IPS-NIHi11 (cell line): ENCODE data around the gene GLDN.

Experiments
- DNase-seq: peaks from one replicate; pipeline ENCODE4 v3.0.0; 2012; ENCODE audit warnings: mixed read lengths, low spot score

The GLDN gene

DNA sequence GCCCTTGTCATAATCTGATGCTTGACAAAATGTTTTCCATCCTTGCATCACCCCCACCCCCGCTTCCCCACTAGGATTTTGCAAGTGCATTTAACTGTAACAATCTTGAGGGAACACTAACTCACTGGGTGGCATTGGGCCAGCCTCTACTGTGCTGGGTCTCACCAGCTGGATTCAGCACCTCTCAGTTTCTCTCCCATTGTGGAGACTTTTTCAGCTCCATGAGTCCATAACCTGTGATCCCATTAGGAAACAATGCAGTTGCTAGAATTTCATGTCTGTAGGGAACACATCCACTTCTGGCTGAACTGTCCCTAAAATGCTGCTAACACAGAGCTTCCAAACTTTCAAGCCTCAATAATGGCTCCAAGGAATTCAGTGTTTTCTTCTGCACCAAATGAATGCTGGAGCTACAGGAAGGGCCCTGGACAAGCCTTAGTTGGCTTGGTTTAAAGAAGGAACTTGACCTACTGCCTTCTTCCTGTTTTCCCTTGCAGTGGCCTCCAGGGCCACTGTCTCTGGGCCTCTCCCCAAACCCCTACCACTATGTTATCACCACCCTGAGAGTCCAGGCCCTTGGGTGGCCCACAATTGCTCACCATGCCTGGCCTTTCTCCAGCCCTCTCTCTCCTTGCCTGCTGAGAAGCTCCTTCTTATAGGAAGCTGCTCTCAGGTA is 18.7 kb upstream of the GLDN start:
- no peak for DNase-seq

DNA sequence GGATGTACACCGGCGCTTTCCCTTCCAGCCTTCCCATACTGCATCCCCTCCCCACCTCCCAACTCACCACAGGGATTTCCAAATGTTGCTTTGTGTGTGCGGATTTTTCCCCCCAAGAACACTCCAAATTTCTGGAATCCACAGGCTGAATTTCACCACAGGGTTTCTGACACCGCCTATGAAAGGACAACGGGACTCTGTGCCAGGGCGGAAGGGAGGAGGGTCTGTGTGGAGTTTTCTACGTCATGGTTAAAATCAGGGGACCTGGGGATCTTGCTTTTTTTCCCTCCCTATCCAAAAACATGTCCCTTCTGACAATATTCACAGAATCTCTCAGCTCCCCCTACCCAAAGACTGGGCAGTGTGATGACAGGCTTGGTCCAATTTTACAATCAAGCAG is 17.7 kb upstream of the GLDN start:
- DNase-seq: no peak

DNA sequence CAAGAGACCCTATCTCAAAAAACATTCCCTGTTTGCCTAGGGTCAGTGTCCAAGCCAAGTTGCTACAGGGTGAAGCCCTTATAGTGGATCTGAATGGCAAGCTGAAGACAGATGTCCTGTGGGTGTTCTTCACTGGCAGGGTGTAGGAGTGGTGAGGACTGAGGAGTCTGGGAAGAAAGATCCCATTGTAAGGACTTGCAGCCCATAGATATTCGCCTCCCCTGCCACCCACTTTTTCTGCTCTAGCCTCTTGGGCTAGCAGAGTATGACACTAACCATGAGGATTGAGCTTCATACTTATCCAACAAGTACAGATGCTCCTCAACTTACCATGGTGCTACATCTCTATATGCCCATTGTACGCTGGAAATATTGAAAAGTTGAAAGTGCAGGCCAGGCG is 16.3 kb upstream of the GLDN start:
- no peak for DNase-seq

DNA sequence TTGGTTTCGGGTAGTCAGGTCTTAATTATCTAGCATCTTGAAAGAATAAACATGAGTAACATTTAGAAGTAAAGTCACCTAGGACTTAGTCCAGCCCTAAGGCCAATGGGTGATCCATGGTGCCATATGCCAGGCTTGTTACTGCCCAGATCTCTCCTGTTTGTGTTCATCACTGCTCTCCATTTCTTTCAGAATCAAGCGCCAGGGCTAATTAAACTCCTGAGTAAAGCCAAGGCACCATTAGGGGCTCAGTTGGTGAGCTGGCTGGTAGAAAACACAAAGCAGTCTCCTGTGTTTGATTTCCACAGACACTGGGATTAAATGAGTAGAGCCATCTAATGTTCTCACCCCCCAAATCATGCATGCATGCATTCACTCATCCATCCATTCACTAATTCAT is 14.4 kb upstream of the GLDN start:
- DNase-seq: no peak

DNA sequence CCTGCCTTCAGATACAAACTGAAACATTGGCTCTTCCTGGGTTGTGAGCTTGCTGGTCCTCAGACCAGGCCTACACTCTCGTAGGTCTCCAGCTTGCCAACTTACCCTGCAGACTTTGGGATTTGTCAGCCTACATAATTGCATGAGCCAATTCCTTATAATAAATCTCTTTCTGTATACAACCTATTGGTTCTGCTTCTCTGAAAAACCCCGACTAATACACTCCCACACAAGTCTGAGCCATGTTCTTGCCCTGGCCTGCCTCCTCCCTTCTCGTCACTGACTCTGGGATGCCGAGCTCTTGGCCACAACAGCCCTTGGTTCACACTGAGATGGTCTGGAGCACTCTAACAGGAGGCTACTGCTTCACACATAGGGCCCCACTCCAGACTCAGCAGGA is 12.5 kb upstream of the GLDN start:
- no peak for DNase-seq

DNA sequence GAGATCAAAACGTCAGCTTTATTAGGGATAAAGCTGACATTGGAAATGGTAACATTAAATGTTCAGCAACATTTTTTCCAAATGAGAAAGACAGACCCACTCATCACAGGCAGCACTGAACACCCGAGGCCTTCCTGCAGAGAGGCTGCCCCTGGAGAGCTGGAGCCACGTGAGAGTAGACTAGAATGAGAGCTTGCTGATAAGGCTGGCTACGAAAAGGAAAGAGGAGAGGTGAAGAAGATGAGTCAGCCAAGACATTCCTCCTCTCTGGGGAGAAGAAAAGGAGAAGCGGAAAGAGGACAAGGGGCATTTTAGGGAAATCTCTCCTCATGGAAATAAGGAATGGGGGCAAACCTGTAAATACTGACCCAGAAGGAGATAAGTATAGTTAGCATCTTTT is 10.3 kb upstream of the GLDN start:
- DNase-seq: no peak

DNA sequence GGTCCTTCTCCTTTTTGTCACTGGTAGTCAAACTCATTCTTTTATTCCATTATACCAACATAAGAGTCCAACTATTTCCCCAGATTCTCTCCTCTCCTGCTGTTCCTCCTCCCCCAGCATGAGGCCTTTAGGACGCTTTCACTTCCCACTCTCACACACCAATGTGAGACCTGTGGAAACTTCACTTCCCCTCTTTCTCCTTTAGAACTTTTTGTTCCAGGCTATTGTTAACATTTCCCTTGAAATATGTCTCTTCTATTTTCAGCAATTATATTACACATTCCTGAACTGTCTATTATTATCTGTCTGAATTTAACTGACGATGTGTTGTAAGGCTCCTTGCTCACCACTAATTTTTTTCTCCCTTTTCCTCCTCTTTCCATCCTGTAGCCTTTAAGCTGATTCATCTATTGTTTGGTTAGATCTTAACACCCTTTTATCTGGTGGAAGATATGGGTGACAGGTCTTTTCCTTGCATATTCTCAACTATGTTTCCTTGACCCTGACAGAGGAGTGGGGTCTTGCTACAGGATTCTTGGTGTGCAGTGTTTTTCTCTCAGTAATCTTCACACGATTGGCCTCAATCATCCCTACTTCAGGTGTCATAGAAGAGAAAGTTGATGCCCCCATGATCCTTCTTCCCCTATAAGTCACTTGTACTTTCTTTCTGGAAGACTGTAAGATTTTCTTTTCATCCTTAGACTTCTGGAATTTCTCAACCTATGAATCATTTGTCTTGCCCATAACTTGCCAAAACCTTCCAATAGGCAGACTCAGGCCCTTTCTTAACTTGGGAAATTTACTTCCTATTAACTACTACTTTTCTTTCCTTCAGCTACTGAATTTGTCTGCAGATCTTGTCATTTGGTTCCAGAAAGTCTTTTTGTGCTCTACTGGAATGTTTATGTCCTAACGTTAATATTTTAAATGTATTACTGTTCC is 9.0 kb upstream of the GLDN start:
- no peak for DNase-seq

DNA sequence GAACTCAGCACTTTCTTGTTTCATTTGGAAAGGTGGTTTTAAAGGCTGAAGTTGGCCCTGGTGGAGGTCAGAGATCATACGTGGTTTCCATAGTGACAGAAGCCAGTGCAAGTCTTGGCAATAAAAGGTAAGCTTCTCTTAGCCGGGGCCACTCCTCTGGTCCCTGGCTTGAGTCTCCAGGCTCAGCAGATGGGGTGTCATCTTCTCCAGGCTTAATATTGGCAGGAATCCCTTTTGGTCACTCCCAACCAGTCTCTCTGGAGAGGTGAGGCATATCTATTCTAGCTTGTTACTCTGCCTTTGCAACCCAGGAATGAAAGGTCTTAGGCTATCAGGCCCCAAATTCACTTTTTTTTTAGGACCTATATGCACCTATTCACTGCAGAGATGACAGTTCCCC is 7.9 kb upstream of the GLDN start:
- DNase-seq: no peak

DNA sequence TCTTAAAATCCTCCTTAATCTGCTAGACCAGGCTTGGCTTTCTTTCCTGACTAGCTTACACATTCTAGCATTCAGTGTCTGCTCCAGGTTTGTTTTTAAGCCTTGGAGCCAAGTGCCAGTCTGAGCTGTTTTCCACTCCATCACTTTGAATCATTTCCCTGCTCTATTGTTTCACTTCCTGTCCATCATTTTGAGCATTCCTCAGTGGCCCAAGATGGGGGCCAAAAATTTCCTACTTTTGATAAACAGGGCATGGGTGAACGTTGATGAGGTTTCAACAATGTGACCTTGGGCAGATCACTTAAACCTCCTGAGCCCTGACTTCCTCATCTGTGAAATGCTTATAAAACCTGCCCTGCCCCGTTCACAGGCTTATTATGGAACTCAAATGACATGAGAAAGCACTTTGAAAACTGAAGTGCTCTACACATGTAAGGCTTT is 7.4 kb upstream of the GLDN start:
- no peak for DNase-seq

DNA sequence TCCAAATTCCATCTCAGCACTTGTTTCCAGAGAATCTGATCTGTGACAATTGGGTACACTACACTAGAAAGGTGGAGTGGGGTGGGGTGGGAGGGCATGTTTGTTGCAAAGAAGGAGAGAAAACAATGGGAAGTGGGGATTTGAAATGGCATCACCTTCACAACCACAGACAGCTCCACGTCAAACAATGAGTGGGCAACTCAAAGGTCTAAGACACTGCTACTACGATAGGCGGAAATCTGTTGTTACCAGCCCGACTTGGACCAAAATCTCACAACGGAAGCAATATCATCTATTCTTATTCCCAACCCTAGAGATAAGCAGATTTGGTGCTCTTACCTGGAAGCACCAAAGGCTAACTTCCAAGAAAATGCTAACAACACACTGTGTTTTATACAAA is 6.4 kb upstream of the GLDN start:
- DNase-seq: no peak

DNA sequence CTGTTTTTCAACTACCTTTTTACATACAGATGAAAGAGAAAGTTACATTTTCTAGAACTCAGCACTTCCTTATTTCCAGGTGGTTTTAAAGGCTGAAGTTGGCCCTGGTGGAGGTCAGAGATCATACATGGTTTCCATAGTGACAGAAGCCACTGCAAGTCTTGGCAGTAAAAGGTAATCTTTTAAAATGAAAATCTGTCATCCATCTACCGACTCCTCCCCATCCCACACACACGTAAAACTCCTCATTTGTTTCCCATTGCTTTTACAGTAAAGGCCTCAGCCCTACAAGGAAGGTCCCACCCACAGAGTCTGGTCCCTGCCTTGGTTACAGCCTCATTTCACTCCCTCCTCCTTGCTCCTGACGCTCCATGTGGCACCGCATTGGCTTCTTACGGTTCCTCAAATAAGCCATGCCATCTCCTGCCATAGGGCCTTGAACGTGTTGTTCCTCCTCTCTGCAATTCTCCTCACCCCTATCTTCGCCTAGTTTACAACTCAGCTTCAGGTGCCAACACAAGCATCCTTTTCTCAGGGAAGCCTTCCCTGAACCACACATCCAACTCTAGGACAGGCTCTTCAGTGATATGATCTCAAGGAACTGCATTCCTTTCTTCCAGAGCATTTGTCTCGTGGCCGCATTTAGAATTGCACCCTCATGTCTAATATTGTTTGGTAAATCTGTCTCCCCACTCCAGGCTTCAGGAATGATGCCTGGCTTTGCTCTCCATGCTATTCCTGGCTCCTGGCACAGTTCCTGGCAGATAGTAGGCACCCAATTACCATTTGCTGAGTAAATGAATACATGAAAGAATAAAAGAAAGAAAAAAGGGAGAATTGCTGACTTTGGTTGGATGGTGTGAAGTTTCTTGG is 5.7 kb upstream of the GLDN start:
- no peak for DNase-seq

DNA sequence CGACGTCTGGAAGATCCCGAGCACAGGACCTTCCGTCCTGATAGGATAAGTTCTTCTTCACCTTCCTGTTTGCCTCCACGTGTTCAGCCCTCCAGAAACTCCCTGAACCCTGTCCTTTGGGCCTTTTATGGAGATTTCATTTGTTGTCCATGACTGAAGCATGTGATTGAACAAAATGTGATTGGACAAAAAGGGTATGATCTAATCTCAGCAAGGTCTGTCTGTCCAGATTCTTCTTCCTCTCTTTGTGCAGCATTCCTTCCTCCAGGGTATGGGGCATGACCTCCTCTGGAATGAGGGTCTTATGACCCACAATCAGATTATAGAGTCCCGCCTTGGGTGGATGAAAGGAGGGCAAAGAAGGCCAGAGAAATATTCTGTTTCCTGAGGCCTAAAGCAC is 3.0 kb upstream of the GLDN start, which contains the start of gene CYP19A1:
CYP19A1 (minus strand) TSS at position 101 of the 400 bp plus-strand sequence. CDS start 95,684 bp downstream, outside the sequence.
- no peak for DNase-seq

DNA sequence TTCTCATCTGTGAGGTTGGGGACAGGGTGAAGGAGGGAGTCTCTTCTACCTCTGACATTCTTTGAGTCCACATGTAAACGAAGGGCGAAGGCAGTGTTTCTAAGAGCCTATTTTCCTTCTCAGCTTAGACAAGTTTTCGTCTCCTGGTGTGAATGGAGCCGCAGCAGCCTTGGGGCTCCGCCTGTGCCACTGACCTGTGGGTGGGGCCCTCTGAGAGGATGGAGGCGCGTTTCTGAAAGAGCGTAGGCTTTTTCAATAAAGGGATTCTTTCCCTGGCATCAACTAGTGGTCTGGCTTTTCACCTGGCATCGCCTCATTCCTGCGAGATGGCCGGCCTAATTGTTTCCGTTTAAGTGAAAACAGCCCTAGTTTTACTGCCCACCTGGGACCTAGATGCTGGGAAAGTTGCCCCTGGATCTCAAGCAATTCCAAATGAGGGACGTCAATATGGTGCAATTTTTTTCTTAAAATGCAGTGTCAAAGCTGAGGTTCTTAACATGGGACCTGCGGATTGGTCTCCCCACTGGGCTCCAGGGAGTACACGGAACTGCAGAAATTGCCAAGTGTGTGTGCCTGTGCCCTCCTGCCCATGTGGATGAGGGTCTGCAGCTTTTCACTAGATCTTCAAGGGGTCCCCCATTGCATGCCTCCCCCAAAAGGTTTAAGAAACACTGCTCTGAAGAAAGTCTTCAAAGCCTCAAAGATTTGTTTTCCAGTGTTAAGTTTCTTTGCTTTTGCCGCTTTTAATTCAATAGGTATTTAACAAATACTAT is 958 bp downstream of the GLDN start:
- no peak for DNase-seq

DNA sequence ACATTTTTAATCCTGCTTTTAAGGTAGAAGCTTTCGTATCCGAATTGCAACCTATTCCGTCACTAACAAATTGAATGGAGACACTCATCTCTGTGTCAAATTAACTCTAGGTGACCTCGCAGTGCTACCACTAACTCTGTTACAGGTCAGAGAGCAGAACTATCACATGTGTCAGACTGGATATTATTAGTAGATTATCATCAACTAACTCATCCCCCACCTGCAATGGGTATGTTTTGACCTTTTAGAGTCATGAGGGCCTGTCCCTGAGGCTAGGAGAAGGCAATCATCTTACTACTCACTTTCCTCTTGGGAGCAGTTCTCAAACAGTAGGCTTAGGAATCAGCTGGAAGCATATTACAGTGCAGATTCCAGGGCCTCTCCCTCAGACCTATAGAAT is 2.0 kb downstream of the GLDN start:
- DNase-seq: no peak

DNA sequence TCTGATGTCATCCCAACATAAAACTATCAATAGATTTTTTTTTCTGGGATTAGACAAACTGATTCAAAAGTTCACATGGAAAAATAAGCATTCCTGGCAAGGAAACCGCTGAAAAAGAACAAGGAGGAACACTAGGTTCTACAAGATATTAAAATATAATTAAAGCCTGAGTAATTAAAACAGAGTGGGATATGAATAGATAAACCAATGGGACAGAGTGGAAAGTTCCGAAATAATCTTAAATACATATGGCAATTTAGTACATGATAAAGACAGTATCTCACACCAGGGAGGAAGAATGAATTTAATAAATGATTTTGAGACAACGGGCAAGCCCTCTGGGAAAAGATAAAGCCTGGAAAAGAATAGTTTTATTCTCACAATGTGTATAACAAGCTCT is 4.7 kb downstream of the GLDN start:
- DNase-seq: no peak

DNA sequence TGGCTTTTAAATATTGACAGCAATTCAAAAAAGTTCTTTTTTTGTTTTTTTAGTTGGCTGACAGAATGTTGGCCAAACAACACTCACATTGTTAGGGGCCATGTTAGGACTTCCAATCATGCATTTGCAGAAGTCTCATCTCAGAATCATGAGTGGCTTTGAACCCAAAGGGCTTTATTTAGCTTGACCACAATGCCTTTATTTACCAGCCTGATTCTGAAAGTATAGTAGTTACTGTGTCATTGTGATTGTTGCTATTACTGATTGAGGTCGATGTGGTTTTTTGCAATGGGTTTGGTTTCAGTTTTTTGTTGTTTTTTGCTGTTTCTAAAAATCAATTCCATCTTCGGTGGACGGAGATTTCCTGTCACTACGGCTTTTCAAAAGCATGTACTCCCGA is 7.2 kb downstream of the GLDN start:
- no peak for DNase-seq

DNA sequence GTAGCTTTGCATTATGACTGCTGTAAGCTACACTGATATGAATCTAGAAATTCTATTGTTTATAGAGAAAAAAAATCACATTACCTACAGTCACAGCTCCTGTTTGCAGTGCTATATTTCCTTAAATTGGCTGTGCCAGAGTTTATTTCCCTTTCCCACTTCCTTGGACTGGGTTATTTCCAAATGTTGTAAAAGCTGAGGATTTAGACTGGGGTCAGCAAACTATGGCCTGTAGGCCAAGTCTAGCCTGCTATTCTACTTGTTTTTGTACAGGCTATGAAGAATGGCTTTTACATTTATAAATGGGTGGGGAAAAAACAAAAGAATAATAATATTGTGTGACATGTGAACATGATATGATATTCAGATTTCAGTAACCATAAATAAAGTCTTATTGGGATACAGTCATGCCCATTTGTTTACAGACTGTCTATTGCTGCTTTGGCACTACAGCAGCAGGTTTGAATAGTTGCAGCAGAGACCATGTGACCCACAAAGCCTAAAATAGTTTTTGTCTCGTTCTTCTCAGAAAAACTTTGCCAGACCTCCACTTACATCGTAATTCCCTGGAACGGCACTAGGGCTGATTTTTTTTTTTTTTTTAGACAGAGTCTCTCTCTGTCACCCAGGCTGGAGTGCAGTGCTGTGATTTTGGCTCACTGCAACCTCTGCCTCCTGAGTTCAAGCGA is 7.8 kb downstream of the GLDN start:
- no peak for DNase-seq

DNA sequence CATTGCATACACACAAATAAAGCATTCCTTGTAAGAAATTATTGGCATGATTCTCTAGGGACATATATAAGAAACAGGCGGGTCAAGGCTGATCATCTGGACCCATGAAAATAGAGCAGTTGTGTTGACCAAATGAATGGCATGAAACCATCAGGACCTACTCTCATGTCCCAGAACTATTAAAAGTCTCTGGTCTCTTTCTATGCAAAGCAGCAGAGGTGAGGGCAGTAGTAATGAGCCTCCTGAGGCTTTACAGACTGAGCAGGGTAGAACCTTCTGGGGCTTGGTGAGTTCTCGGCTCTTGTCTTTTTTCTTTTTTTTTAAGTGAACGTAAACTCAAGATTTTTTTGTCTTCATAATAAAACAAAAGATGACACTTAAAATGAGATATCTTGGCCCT is 9.3 kb downstream of the GLDN start:
- DNase-seq: no peak

DNA sequence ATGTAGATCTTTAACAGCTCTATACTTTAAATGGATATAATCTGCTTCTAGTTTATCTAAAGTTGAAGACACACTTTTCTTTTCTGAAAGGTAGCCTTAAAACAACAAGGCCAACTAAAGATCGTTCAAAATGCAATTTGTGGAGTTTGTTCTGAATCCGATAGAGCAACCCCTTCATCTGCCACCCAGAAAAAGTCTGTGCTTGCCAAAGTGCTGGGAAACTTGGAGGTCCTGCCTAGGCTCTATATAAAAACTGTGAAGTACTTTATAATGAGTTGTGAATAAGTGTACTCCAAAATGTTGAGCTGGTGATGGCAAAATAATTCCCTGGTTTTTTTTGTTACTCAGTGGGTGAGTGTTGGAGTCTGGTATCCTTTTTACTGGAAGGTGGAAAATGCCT is 12.5 kb downstream of the GLDN start:
- no peak for DNase-seq

DNA sequence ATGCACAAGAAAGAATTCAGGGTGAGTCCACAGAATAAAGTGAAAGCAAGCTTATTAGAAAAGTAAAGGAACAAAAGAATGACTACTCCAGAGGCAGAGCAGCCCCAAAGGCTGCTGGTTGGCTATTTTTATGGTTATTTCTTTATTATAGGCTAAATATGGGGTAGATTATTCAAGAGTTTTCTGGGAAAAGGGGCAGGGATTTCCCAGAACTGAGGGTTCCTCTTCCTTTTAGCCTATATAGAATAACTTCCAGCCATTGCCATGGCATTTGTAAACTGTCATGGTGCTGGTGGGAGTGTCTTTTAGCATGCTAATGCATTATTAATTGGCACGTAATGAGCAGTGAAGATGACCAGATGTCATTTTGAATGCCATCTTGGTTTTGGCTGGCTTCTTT is 13.6 kb downstream of the GLDN start:
- no peak for DNase-seq

DNA sequence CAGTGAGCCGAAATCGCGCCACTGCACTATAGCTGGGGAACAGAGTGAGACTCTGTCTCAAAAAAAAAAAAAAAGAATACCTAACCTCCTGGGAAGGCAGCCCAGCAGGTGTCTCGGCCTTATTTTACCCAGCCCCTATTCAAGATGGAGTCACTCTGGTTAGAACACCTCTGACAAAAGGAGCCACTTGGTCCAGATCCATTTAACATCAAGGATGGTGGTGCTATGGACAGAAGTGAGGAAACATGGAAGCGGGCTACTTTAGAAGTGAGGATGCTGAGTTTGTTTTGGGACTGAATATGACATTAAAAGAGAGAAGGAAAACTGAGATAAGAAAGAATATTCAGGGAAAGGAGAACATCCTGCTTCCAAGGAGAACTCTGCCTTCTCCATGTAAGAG is 14.7 kb downstream of the GLDN start:
- no peak for DNase-seq
